ENCODE results near the gene CCDC134. TPM values are rescaled to one million over a fixed set of nuclear protein-coding genes. Genes with fewer than 3 reads are reported as not detected.

The CCDC134 gene
- total and polyA plus RNA-seq, 2 experiments from 2014 or later = 4.1 to 7.2 TPM

DNA sequence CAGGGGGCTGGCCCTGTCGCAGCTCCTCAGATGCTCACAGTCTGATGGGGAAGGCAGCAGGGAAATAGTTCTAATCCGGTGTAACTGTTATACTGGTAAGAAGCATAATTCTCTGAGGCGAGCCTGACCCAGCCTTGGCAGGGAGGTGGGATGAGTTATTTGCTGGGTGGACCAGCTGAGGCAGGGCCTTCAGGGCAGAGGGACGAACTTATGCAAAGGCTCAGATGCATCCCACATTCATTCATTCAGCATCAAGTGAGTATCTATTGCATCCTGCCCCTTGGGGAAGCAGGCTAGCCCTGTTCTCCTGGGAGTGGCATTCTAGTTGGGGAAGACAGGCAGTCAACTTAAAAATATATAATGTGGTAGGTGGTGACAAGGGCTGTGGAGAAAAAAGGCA, 18.8 kb downstream of the CCDC134 start:
- TF ChIP-seq EZH2 (IDR thresholded peaks at IDR 0.05; ENCODE audit: borderline replicate concordance) (no peak), EZH2phosphoT487 (IDR thresholded peaks at IDR 0.05; ENCODE audit: low read depth, severe bottlenecking, unreplicated experiment) (no peak)
- TF ChIP-seq, protein P1, sequence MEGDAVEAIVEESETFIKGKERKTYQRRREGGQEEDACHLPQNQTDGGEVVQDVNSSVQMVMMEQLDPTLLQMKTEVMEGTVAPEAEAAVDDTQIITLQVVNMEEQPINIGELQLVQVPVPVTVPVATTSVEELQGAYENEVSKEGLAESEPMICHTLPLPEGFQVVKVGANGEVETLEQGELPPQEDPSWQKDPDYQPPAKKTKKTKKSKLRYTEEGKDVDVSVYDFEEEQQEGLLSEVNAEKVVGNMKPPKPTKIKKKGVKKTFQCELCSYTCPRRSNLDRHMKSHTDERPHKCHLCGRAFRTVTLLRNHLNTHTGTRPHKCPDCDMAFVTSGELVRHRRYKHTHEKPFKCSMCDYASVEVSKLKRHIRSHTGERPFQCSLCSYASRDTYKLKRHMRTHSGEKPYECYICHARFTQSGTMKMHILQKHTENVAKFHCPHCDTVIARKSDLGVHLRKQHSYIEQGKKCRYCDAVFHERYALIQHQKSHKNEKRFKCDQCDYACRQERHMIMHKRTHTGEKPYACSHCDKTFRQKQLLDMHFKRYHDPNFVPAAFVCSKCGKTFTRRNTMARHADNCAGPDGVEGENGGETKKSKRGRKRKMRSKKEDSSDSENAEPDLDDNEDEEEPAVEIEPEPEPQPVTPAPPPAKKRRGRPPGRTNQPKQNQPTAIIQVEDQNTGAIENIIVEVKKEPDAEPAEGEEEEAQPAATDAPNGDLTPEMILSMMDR (IDR thresholded peaks at IDR 0.05; ENCODE audit: poor library complexity) = no peak
- Histone ChIP-seq H4K20me1 (ENCODE audit: insufficient read depth, poor library complexity, severe bottlenecking) (no peaks in the 10 kb centered on the region), H3K27me3 (no peaks in the 10 kb centered on the region), H3K4me3 (no peak overlapping the region), H2AFZ (no peak overlapping the region), H3K79me2 (no peaks in the 10 kb centered on the region), H3K9me2 (replicated peaks; ENCODE audit: insufficient read depth) (no peaks in the 10 kb centered on the region), H3K4me1 (ENCODE audit: insufficient read depth) (no peaks in the 10 kb centered on the region), H3K4me2 (no peak overlapping the region), H3K27ac (no peak overlapping the region), H3K9me3 (ENCODE audit: low read depth) (no peaks in the 10 kb centered on the region), H3K36me3 (replicated peaks; ENCODE audit: insufficient read depth, low read depth) (no peaks in the 10 kb centered on the region)
- WGBS (ENCODE audit: low lambda C conversion rate, missing lambda C conversion rate) = 98% methylated on average over 4 of the region's 4 CpGs
- no peak for DNase-seq (ENCODE audit: low spot score)

DNA sequence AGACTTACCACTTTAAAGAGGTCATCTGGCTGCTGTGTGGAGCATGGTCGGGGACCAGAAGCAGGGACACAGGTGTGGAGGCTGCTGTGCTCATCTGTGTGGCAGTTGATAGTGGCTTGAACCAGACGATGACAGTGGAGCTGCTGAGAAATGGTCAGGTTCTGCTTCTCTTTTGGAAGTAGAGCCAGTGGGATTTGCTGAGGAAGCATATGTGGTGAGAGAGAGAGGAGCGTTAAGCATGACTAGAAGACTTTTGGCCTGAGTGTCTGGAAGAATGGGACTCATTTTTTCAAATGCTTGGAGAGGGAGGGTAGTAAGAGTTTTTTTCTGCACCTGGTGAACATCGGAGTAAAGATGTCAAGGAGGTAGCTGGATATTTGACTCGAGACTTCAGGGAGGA, 20.0 kb downstream of the CCDC134 start:
- no peak overlapping the region for H2AFZ ChIP-seq
- DNase-seq (ENCODE audit: low spot score) = no peak
- 91% methylated on average over 5 of the region's 5 CpGs for WGBS (ENCODE audit: low lambda C conversion rate, missing lambda C conversion rate)
- no peaks in the 10 kb centered on the region for H3K36me3 ChIP-seq (replicated peaks; ENCODE audit: insufficient read depth, low read depth)
- no peaks in the 10 kb centered on the region for H3K79me2 ChIP-seq
- TF ChIP-seq EZH2 (IDR thresholded peaks at IDR 0.05; ENCODE audit: borderline replicate concordance) (no peak), EZH2phosphoT487 (IDR thresholded peaks at IDR 0.05; ENCODE audit: low read depth, severe bottlenecking, unreplicated experiment) (no peak)
- TF ChIP-seq, protein P1 (IDR thresholded peaks at IDR 0.05; ENCODE audit: poor library complexity) = no peak
- H3K27ac ChIP-seq = no peak overlapping the region
- no peaks in the 10 kb centered on the region for H4K20me1 ChIP-seq (ENCODE audit: insufficient read depth, poor library complexity, severe bottlenecking)
- H3K4me3 ChIP-seq = no peak overlapping the region
- peaks cover 3% of the 10 kb centered on the region for H3K4me1 ChIP-seq (ENCODE audit: insufficient read depth)
- H3K4me2 ChIP-seq = no peak overlapping the region
- H3K27me3 ChIP-seq = no peaks in the 10 kb centered on the region
- no peaks in the 10 kb centered on the region for H3K9me2 ChIP-seq (replicated peaks; ENCODE audit: insufficient read depth)
- no peaks in the 10 kb centered on the region for H3K9me3 ChIP-seq (ENCODE audit: low read depth)

DNA sequence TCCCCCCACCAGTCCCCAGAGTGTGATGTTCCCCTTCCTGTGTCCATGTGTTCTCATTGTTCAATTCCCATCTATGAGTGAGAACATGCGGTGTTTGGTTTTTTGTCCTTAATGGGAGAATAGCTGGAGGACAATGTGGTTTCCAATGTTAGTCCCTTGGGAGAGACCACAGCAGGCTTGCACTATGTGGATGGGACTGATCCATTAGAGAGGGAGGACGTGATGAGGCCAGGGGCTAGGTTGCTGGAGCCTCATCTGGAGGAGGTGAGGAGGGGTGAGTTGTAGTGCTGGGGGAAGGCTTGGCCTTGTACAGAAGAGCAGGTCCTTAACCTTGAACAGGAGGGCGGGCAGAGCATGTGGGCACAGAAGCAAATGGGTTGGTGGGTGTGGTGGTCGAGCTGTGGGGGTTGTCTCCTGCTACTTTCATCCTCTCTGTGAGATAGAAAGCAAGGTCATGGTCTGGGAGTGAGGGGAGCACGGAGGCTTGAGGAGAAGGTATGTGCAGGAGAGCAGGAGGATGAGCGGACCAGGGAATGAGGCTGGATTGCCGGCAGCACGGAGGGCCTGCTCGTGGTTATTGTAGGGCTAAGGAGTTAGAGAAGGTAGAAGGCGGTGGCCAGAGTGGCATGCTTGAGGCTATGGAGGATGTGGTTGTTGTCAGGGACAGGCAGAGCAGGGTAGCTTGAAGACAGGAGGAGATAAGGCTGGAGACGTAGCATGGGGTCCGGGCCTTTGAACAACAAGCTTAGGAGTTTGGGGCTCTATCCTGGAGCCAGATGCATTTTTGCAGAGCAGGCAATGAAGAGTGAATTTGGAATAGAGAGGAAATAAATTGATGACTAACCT, 21.2 kb downstream of the CCDC134 start:
- DNase-seq (ENCODE audit: low spot score) = no peak
- Histone ChIP-seq H3K36me3 (replicated peaks; ENCODE audit: insufficient read depth, low read depth) (no peaks in the 10 kb centered on the region), H3K4me2 (no peak overlapping the region), H3K4me1 (ENCODE audit: insufficient read depth) (peaks cover 15% of the 10 kb centered on the region), H2AFZ (no peak overlapping the region), H3K4me3 (no peak overlapping the region), H3K9me3 (ENCODE audit: low read depth) (no peaks in the 10 kb centered on the region), H3K79me2 (no peaks in the 10 kb centered on the region), H3K27ac (no peak overlapping the region), H3K9me2 (replicated peaks; ENCODE audit: insufficient read depth) (no peaks in the 10 kb centered on the region), H4K20me1 (ENCODE audit: insufficient read depth, poor library complexity, severe bottlenecking) (no peaks in the 10 kb centered on the region), H3K27me3 (no peaks in the 10 kb centered on the region)
- TF ChIP-seq, protein P1 (IDR thresholded peaks at IDR 0.05; ENCODE audit: poor library complexity) = no peak
- TF ChIP-seq EZH2phosphoT487 (IDR thresholded peaks at IDR 0.05; ENCODE audit: low read depth, severe bottlenecking, unreplicated experiment) = no peak
- no peak for TF ChIP-seq EZH2 (IDR thresholded peaks at IDR 0.05; ENCODE audit: borderline replicate concordance)
- 86% methylated on average over 12 of the region's 12 CpGs for WGBS (ENCODE audit: low lambda C conversion rate, missing lambda C conversion rate)

Measured in hepatocyte (in vitro differentiated cells).